Measurements from ENCODE around the gene TRANK1. TPM values are rescaled to one million over a fixed set of nuclear protein-coding genes. Genes with fewer than 3 reads are reported as not detected.
"Not testable (repeated sequence)": the region's sequence is repeated elsewhere in the genome, so short reads cannot be mapped to it uniquely, and the experiment has no call there.

Gene TRANK1
- total RNA-seq, 4 donors from 2014 or later: 47.9 to 92.6 (median 59.9) TPM

DNA sequence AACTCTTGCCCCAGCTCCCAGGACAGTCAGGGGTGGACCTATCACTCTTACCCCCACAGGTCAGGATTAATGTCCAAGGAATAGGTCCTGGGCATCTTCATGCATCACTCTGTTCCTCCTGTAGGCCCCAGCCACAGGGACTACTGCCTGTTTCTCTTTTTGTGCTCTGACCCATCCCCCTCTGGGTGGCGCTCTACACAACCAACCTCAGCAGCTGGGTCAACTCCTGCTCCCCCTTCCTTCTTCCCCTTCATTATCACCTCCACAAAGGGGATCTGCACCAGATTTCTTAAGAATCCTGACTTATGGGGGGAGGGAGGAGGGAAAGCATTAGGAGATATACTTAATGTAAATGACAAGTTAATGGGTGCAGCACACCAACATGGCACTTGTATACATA, 12.2 kb upstream of the TRANK1 start:
- H3K4me3 ChIP-seq: no peak overlapping the region
- H3K4me1 ChIP-seq: peaks cover 0 to 26% (median 0%) of the 10 kb centered on the region in 4 donors
- no peak for DNase-seq
- no peaks in the 10 kb centered on the region for H3K36me3 ChIP-seq
- H3K27me3 ChIP-seq: no peaks in the 10 kb centered on the region
- TF ChIP-seq, protein P1, sequence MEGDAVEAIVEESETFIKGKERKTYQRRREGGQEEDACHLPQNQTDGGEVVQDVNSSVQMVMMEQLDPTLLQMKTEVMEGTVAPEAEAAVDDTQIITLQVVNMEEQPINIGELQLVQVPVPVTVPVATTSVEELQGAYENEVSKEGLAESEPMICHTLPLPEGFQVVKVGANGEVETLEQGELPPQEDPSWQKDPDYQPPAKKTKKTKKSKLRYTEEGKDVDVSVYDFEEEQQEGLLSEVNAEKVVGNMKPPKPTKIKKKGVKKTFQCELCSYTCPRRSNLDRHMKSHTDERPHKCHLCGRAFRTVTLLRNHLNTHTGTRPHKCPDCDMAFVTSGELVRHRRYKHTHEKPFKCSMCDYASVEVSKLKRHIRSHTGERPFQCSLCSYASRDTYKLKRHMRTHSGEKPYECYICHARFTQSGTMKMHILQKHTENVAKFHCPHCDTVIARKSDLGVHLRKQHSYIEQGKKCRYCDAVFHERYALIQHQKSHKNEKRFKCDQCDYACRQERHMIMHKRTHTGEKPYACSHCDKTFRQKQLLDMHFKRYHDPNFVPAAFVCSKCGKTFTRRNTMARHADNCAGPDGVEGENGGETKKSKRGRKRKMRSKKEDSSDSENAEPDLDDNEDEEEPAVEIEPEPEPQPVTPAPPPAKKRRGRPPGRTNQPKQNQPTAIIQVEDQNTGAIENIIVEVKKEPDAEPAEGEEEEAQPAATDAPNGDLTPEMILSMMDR (IDR thresholded peaks at IDR 0.05): no peak
- no peak for TF ChIP-seq POLR2A (IDR thresholded peaks at IDR 0.05)
- no peaks in the 10 kb centered on the region for H3K9me3 ChIP-seq
- H3K27ac ChIP-seq: peak overlapping the region in 1 of 4 donors; percentile 70

DNA sequence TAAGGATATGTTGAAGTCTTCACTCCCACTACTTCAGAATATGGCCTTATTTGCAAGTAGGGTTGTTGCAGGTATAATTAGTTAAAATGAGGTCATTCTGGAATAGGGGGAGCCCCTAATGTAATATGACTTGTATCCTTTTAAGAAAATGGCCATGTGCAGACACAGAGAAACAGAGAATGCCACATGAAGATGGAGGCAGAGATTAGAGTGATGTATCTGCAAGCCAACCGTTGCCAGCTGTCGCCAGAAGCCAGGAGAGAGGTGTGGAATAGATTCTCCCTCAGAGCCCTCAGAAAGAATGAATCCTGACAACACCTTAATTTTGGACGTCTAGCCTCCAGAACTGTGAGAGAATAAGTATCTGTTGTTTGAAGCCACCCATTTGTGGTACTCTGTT, 11.3 kb upstream of the TRANK1 start:
- Histone ChIP-seq H3K36me3 (no peaks in the 10 kb centered on the region), H3K4me3 (no peak overlapping the region), H3K9me3 (no peaks in the 10 kb centered on the region), H3K4me1 (peaks cover 0 to 26% (median 0%) of the 10 kb centered on the region in 4 donors), H3K27me3 (no peaks in the 10 kb centered on the region), H3K27ac (peak overlapping the region in 1 of 4 donors; percentile 14)
- no peak for DNase-seq
- no peak for TF ChIP-seq POLR2A (IDR thresholded peaks at IDR 0.05)
- TF ChIP-seq, protein P1 (IDR thresholded peaks at IDR 0.05): no peak

DNA sequence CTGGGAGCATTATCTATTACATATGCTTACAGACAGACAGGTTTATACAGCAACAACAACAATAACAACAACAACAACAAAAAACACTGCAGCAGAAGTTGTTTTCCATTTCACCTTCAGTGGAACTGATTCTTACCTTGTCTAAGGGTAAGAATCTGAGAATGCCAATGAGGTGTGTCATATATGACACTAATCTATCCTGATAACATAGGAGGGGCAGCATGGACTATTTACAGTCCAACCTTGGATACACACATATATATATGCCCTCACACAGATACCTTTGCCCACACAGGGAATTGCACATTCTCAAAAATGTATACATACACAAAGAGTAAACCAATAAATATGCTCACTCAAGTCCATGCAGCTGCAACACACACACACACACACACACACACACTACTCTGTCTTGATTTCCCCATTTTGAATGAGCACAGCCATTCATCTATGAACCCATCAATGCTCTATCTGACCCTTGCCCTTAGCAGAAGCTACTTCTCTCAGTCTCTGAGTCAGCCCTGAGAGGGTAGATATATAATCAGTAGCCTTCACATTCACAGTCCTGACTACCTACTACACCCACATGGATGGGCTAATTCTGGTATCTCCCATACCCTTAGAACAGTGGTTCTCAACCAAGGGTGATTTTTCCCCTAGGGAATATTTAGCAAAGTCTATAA, 9.7 kb upstream of the TRANK1 start:
- H3K36me3 ChIP-seq: no peaks in the 10 kb centered on the region
- H3K9me3 ChIP-seq: no peaks in the 10 kb centered on the region
- TF ChIP-seq, protein P1 (IDR thresholded peaks at IDR 0.05): no peak
- TF ChIP-seq POLR2A (IDR thresholded peaks at IDR 0.05): no peak
- peaks cover 0 to 26% (median 0%) of the 10 kb centered on the region in 4 donors for H3K4me1 ChIP-seq
- peak in 1 of 3 donors; percentile 57 for DNase-seq
- no peaks in the 10 kb centered on the region for H3K27me3 ChIP-seq
- peak overlapping the region in 2 of 4 donors; percentile 71 to 77 for H3K27ac ChIP-seq
- no peak overlapping the region for H3K4me3 ChIP-seq

DNA sequence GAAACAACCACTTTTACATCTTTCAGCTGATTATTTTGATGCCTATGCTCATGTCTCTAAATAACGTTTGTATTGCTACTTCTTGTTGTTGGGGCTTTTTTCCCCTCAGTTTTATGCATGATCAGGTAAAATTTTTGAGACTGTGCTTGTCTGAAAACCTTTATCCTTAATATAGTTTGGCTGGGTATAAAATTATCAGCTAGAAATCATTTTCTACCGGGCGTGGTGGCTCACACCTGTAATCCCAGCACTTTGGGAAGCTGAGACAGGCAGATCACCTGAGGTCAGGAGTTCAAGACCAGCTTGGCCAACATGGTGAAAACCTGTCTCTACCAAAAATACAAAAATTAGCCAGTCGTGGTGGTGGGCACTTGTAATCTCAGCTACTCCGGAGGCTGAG, 3.0 kb upstream of the TRANK1 start:
- not testable (repeated sequence) for H3K27ac ChIP-seq, H3K4me3 ChIP-seq, DNase-seq, H3K27me3 ChIP-seq, H3K9me3 ChIP-seq, H3K36me3 ChIP-seq
- peaks cover 0 to 10% (median 0%) of the 10 kb centered on the region in 4 donors for H3K4me1 ChIP-seq

DNA sequence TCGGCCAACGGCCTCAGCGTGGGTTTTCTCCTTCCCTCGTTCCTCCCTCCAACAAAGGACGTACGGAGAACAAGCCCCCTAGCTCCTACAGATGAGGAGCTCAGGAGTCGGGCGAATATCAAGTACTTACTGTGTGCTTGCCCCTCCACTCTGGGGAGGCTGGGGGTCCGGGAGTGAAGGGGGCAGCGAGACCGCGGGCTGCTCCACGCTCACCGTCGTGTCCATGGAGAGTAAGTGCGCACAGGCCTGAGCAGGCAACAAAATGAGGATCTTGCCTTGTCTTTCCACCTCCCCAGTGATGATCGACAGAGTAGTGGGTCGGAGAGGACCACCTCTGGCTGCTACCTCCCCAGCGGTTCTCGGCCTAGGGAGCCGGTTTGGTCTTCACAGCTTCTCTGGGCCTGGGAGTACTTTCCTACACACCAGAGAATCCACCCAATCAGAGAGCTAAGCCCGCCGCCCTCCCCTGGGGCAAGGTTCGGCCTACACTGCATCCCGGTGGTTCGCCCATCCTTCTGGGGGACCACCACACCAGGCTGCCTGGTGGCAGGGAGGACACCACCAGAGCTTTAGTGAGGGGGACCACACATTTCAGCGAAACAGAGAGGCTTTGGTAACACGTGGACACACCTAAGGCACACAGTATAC, 603 bp upstream of the TRANK1 start:
- Histone ChIP-seq H3K9me3 (peaks cover 0 to 9% (median 0%) of the 10 kb centered on the region in 4 donors), H3K27me3 (no peaks in the 10 kb centered on the region), H3K27ac (peak overlapping the region; percentile 73 to 81 (median 75)), H3K4me3 (peak overlapping the region; percentile 73 to 97 (median 78)), H3K36me3 (no peaks in the 10 kb centered on the region), H3K4me1 (peaks cover 0 to 24% (median 0%) of the 10 kb centered on the region in 4 donors)
- DNase-seq: no peak
- no peak for TF ChIP-seq POLR2A (IDR thresholded peaks at IDR 0.05)
- TF ChIP-seq, protein P1 (IDR thresholded peaks at IDR 0.05): no peak

DNA sequence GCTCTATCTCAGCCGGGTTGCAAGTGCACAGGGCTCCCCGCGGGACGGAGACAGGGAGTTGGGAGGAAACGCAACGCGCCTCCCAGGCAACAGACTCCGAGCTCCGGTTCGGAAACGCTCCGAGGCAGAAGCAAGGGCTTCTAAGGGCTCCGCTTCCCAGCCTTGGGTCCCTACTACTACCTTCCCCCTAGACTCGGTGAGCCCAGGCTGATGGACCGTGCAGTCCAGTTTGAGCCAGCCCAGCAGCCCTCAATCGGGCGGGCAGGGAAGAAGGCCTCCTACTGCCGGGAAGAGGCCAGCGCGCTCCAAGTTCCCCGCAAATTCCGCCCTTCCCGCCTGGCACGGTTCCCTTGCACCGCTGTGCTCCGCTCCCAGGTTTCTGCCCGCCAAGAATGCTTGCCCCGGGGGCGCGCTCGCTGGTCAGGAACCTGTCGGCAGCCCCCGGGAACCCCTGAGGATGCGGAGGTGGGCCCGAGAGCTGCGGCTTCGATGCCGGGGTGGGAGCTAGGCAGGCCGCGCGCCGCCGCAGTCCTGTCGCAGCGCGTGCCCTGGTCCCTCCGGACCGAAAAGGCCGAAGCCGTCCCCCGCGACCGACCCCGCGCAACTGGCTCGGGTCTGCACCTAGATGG, 728 bp downstream of the TRANK1 start:
- peaks cover 0 to 25% (median 0%) of the 10 kb centered on the region in 4 donors for H3K4me1 ChIP-seq
- TF ChIP-seq, protein P1 (IDR thresholded peaks at IDR 0.05): peak in 1 of 6 experiments; percentile 15
- peak in 1 of 2 donors; percentile 12 for TF ChIP-seq POLR2A (IDR thresholded peaks at IDR 0.05)
- DNase-seq: peak; percentile 38 to 79 (median 73)

More for the DNA sequence above, 728 bp downstream of the TRANK1 start:
- Histone ChIP-seq H3K27me3 (no peaks in the 10 kb centered on the region), H3K27ac (peak overlapping the region; percentile 73 to 81 (median 75)), H3K9me3 (peaks cover 0 to 9% (median 0%) of the 10 kb centered on the region in 4 donors), H3K4me3 (peak overlapping the region; percentile 73 to 97 (median 78)), H3K36me3 (no peaks in the 10 kb centered on the region)
